ENCODE results near the gene AUTS2.

The AUTS2 gene

GRCh38 chr7:69770613-69771012, 172.3 kb downstream of the AUTS2 start:
- DNase-seq (ENCODE audit: low read depth, low spot score): no peak
- CTCF ChIA-PET: no interaction called here
- POLR2A ChIA-PET: no interaction called here
- no peak for TF ChIP-seq CTCF (IDR thresholded peaks at IDR 0.05; ENCODE audit: insufficient read depth, low read length, missing control alignments)
- H3K4me3 ChIP-seq (ENCODE audit: low read depth, low read length): no peak overlapping the region

DNA sequence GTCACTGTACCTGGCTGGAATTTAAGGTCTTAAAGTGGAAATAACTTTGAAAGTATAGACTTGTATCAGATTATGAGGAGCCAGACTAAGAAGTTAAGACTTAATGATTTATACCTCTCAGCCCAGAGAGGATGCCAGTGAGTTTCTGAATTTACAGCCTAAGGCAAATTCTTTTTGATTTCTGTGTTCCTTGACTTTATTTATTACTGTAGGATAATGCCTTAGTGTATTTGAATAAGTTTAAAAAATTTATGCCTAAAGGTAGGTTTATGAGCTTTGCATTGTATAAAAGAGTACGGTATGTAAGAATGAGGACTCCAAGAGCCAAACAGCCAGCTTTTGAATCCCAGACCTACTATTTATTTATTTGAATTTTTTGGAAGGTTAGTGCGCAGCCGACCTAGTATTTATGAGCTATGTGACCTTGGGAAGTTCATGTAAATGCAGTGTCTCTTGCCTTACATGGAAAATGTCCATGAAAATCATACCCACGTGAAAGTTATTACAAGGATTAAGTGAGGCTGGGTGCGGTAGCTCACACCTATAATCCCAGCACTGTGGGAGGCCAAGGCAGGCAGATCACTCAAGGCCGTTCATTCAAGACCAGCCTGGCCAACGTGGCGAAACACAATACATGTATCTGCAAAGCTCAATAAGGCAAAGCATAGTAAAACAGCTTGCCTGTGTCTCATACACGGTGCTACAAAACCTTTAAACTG, 174.6 kb downstream of the AUTS2 start:
- ChIA-PET CTCF (interaction anchor here (1.3 kb wide), 2 partner anchors 12 to 16 kb away, joined by 3 read pairs; no protein-coding TSS in a partner anchor), POLR2A (no interaction called here)
- H3K4me3 ChIP-seq (ENCODE audit: low read depth, low read length): no peak overlapping the region
- DNase-seq (ENCODE audit: low read depth, low spot score): no peak
- TF ChIP-seq CTCF (IDR thresholded peaks at IDR 0.05; ENCODE audit: insufficient read depth, low read length, missing control alignments): no peak

DNA sequence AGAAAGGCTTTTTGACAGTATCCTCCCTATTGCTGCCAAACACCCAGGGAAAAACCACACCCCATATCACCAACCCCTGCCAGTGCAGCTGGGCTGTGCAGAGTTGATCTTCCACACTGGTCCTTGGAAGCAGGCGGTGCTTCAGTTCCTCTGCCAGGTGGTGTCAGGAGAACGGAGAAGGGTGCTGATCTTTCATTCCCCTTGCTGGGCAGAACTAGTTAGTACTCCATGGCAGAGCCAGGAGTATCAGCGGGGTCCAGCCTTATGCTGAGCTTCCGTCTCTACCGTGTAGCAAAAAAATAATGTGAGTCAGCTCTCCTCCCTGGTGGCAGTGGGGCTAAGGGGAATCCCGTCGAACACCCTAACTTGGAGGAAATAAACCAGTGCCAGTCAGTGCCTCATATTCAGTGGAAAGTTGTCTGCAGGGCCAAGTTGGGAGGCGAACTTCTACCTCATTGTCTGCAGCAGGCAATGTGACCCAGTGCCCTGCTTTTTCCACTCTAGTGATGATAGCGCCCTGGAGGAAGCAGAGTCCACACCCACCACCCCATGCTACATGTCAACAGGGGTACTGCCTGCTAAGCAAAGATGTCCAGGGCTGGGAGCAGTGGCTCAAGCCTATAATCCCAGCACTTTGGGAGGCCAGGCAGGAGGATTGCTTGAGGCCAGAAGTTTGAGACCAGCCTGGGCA, 175.4 kb downstream of the AUTS2 start:
- POLR2A ChIA-PET: no interaction called here
- no peak for TF ChIP-seq CTCF (IDR thresholded peaks at IDR 0.05; ENCODE audit: insufficient read depth, low read length, missing control alignments)
- no peak for DNase-seq (ENCODE audit: low read depth, low spot score)
- CTCF ChIA-PET: interaction anchor here (1.3 kb wide), 2 partner anchors 13 to 17 kb away, joined by 3 read pairs; no protein-coding TSS in a partner anchor
- H3K4me3 ChIP-seq (ENCODE audit: low read depth, low read length): no peak overlapping the region

DNA sequence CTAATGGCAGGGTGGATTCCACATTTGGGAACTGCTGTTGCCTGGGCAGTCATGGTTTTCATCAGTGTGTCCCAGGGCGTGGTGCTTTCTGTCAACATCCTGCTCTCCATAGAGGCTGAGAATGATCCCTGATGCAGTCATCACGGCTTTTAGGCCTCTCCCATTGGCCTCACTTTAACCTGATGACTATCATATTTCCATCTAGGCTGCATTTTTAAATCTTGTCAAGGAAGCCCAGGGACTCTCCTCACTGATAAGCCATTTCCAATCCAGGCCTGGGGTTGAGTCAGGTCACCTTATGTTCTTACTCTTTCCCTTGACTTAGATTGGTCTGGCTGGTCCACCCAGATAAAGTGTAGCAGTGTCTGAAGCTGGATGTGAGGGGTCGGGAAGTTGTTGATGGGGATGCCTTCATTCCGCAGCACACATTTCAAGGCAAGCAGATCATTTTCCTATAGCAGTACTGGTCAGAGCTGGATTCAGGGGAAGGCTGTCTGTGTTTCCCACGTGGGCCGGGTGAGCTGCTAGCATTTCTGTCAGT, 177.0 kb downstream of the AUTS2 start:
- no peak overlapping the region for H3K4me3 ChIP-seq (ENCODE audit: low read depth, low read length)
- ChIA-PET POLR2A (no interaction called here), CTCF (interaction anchor here (1.4 kb wide), 1 partner anchor 265 kb away, joined by 3 read pairs; no protein-coding TSS in a partner anchor)
- TF ChIP-seq CTCF (IDR thresholded peaks at IDR 0.05; ENCODE audit: insufficient read depth, low read length, missing control alignments): no peak
- DNase-seq (ENCODE audit: low read depth, low spot score): no peak

- POLR2A ChIA-PET: no interaction called here
- no peak for TF ChIP-seq CTCF (IDR thresholded peaks at IDR 0.05; ENCODE audit: insufficient read depth, low read length, missing control alignments)
- DNase-seq (ENCODE audit: low read depth, low spot score): peak; percentile 63
- H3K4me3 ChIP-seq (ENCODE audit: low read depth, low read length): no peak overlapping the region
- CTCF ChIA-PET: interaction anchor here (1.0 to 1.5 kb wide), 2 partner anchors 19 to 385 kb away, joined by 3 read pairs; no protein-coding TSS in a partner anchor
Measured at GRCh38 chr7:69776611-69777010, 178.3 kb downstream of the AUTS2 start.

DNA sequence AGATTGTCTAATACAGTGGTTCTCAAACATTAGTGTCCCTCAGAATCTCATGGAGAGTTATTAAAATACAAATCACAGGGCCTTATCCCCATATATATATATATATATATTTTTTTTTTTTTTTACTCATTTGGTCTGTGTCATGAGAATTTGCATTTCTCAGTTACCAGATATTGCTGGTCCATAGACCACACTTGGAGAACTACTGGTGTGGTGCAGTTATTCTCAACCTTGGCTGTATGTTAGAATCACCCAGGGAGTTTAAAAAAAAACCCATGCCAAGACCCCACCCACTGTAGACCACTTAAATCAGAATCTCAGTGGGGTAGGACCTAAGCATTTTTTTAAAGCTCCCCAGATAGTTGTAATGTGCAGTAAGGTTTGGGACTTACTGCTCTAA, 179.9 kb downstream of the AUTS2 start:
- H3K4me3 ChIP-seq (ENCODE audit: low read depth, low read length): no peak overlapping the region
- ChIA-PET POLR2A (interaction anchor here (0.5 kb wide), 1 partner anchor 178 kb away, joined by 3 read pairs; no protein-coding TSS in a partner anchor), CTCF (interaction anchor here (0.6 to 1.5 kb wide), 3 partner anchors 18 to 154 kb away, joined by 3 read pairs; no protein-coding TSS in a partner anchor)
- TF ChIP-seq CTCF (IDR thresholded peaks at IDR 0.05; ENCODE audit: insufficient read depth, low read length, missing control alignments): no peak
- no peak for DNase-seq (ENCODE audit: low read depth, low spot score)
